T-cell (primary cell): ENCODE results near the gene MYPN. TPM values are rescaled to one million over a fixed set of nuclear protein-coding genes. Genes with fewer than 3 reads are reported as not detected.

ENCODE experiments used
- ATAC-seq, 4 experiments: fragments of 200-7000 bp in 3 of 4; fragments of 150-1000 bp in 1 of 4; cut with Tn5 transposase; replicated peaks in 1 of 4; 1 replicate in 3 of 4; 2 replicates in 1 of 4; pipeline ENCODE4 v1.10.0; 2021; ENCODE audit warnings: moderate library complexity in 3 of 4, mild to moderate bottlenecking in 2 of 4, moderate number of reproducible peaks in 1 of 4
- CTCF ChIA-PET, 2 donors: fragments of 300-600 bp; sonication (Branson Sonifier 250); formaldehyde crosslinking; loops; one replicate each; lab custom pipeline; 2022; ENCODE audit warnings: antibody characterized with exemption in 2 of 2; lab: Charles Lee
- POLR2A ChIA-PET, 2 donors: fragments of 300-600 bp; sonication (Branson Sonifier 250); formaldehyde crosslinking; loops; one replicate each; lab custom pipeline; 2022; ENCODE audit warnings: antibody characterized with exemption in 2 of 2; lab: Charles Lee
- DNase-seq, 35 experiments: peaks; one replicate each; pipeline versions ENCODE4 v3.0.0 to v3.0.0-alpha.2; 2013 to 2023
- H3K27ac ChIP-seq: one replicate; pipeline ENCODE4 v1.5.1; 2013; ENCODE audit warnings: low read length
- H3K27me3 ChIP-seq, 2 experiments: replicated peaks in 1 of 2; 1 replicate in 1 of 2; 2 replicates in 1 of 2; pipeline versions ENCODE4 v1.6.1 to v1.7.0; 2013; ENCODE audit warnings: low read length in 1 of 2, mixed read lengths in 1 of 2; ENCODE audit not compliant: control insufficient read depth in 2 of 2, insufficient read depth in 2 of 2; ENCODE audit errors: extremely low read depth in 1 of 2
- H3K36me3 ChIP-seq, 2 donors: 1 replicate in 1 of 2; 2 replicates in 1 of 2; pipeline versions ENCODE4 v1.6.1 to v1.7.0; 2013; ENCODE audit warnings: low read length in 1 of 2; ENCODE audit not compliant: control insufficient read depth in 2 of 2, insufficient read depth in 1 of 2; ENCODE audit errors: extremely low read depth in 1 of 2
- H3K4me1 ChIP-seq, 2 experiments: 1 replicate in 1 of 2; 2 replicates in 1 of 2; pipeline versions ENCODE4 v1.6.1 to v1.7.0; 2013; ENCODE audit warnings: low read length in 2 of 2, mixed read lengths in 1 of 2; ENCODE audit not compliant: insufficient read depth in 2 of 2, control insufficient read depth in 1 of 2; ENCODE audit errors: extremely low read depth in 1 of 2
- H3K4me3 ChIP-seq, 2 donors: 1 replicate in 1 of 2; 2 replicates in 1 of 2; pipeline versions ENCODE4 v1.5.1 to v1.7.0; 2013; ENCODE audit warnings: mild to moderate bottlenecking in 2 of 2, low read length in 1 of 2, moderate library complexity in 1 of 2; ENCODE audit not compliant: control insufficient read depth in 1 of 2; ENCODE audit errors: extremely low read depth in 1 of 2
- H3K9me3 ChIP-seq: 2 replicates; pipeline ENCODE4 v1.7.0; 2013
- H3K27ac Mint-ChIP-seq, 2 donors: one replicate each; pipeline ENCODE4 v1.8.0; 2020 to 2021; ENCODE audit warnings: mild to moderate bottlenecking in 2 of 2, mixed read lengths in 2 of 2
- H3K27me3 Mint-ChIP-seq, 2 donors: one replicate each; pipeline ENCODE4 v1.8.0; 2021 to 2022; ENCODE audit warnings: mixed read lengths in 2 of 2
- H3K36me3 Mint-ChIP-seq: one replicate; pipeline ENCODE4 v1.8.0; 2021; ENCODE audit warnings: mixed read lengths
- H3K4me1 Mint-ChIP-seq, 3 donors: one replicate each; pipeline ENCODE4 v1.8.0; 2020 to 2022; ENCODE audit warnings: mixed read lengths in 3 of 3, mild to moderate bottlenecking in 1 of 3
- H3K4me3 Mint-ChIP-seq, 3 donors: one replicate each; pipeline ENCODE4 v1.8.0; 2020 to 2022; ENCODE audit warnings: mild to moderate bottlenecking in 3 of 3, mixed read lengths in 3 of 3, moderate library complexity in 3 of 3
- H3K9me3 Mint-ChIP-seq, 3 donors: one replicate each; pipeline ENCODE4 v1.8.0; 2020 to 2022; ENCODE audit warnings: mixed read lengths in 3 of 3
- WGBS: methylation state at CpG from one replicate; pipeline ENCODE4 v1.1.5; 2013; ENCODE audit warnings: missing lambda C conversion rate; ENCODE audit not compliant: insufficient coverage; 5-methylcytosine and 5-hydroxymethylcytosine counted together
- total RNA-seq, 35 experiments: library from RNA in 6 of 35; stranded (reverse) in 6 of 35; fragments of 120-200 nt in 1 of 35; gene quantifications; one replicate each; pipeline versions ENCODE4 v1.2.1 to v1.2.4 and lab custom pipeline; 2013 to 2026

MYPN gene
- total RNA-seq, 5 donors from 2014 or later (not counting 1 experiment from before 2014, with no cell fraction given): not detected

- H3K4me3 Mint-ChIP-seq: no peak overlapping the region
- Histone ChIP-seq H3K27ac (no peak overlapping the region), H3K9me3 (no peaks in the 10 kb centered on the region), H3K27me3 (peaks cover 0 to 11% of the 10 kb centered on the region in 2 experiments), H3K4me1 (no peaks in the 10 kb centered on the region), H3K4me3 (no peak overlapping the region), H3K36me3 (no peaks in the 10 kb centered on the region)
- peaks cover 9 to 12% of the 10 kb centered on the region in 2 donors for H3K27me3 Mint-ChIP-seq
- no peaks in the 10 kb centered on the region for H3K4me1 Mint-ChIP-seq
- H3K36me3 Mint-ChIP-seq: no peaks in the 10 kb centered on the region
- ChIA-PET CTCF (interaction anchor here in 1 of 2 donors (0.6 kb wide), 1 partner anchor 253 kb away, joined by 7 read pairs; no protein-coding TSS in a partner anchor), POLR2A (no interaction called here)
- H3K27ac Mint-ChIP-seq: no peak overlapping the region
- H3K9me3 Mint-ChIP-seq: no peaks in the 10 kb centered on the region
- ATAC-seq (no peak), DNase-seq (no peak)
- WGBS: 74% methylated on average over 12 of the region's 15 CpGs
These were observed 11.9 kb downstream of the MYPN start for GRCh38 chr10:68121020-68121743.

GRCh38 chr10:68121852-68122251 is 12.6 kb downstream of the MYPN start:
- Mint-ChIP-seq H3K4me1 (no peaks in the 10 kb centered on the region), H3K36me3 (no peaks in the 10 kb centered on the region)

DNA sequence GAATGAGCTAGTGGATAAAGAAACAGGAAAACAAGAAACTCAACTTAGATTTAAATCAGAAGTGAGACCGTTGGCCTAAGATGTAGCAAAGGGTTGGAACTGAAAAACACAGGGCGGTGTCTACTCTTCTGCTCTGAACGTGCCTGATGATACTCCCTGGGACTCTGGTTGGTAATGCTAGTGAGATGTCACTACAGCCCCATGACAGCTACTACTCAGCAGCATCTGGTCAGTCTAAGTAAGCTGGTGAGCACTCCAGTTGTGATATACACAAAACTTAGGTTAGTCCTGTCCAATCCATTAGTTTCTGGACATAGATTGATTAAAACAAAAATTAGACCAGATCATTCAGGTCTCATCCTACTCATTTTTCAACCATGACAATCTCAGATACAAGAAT is 15.4 kb downstream of the MYPN start:
- no peak overlapping the region for H3K4me3 ChIP-seq
- no peaks in the 10 kb centered on the region for H3K36me3 Mint-ChIP-seq

More at GRCh38 chr10:68121852-68122251, 12.6 kb downstream of the MYPN start:
- no peak for ATAC-seq
- no peak overlapping the region for H3K4me3 ChIP-seq
- no peaks in the 10 kb centered on the region for H3K9me3 ChIP-seq
- H3K4me3 Mint-ChIP-seq: no peak overlapping the region
- CTCF ChIA-PET: no interaction called here
- peaks cover 0 to 10% of the 10 kb centered on the region in 2 experiments for H3K27me3 ChIP-seq
- no peak for DNase-seq
- H3K36me3 ChIP-seq: no peaks in the 10 kb centered on the region
- no peak overlapping the region for H3K27ac Mint-ChIP-seq
- 87% methylated on average over 4 of the region's 9 CpGs for WGBS
- no peaks in the 10 kb centered on the region for H3K4me1 ChIP-seq
- H3K27me3 Mint-ChIP-seq: peaks cover 9 to 12% of the 10 kb centered on the region in 2 donors
- no peak overlapping the region for H3K27ac ChIP-seq
- H3K9me3 Mint-ChIP-seq: no peaks in the 10 kb centered on the region
- POLR2A ChIA-PET: no interaction called here

DNA sequence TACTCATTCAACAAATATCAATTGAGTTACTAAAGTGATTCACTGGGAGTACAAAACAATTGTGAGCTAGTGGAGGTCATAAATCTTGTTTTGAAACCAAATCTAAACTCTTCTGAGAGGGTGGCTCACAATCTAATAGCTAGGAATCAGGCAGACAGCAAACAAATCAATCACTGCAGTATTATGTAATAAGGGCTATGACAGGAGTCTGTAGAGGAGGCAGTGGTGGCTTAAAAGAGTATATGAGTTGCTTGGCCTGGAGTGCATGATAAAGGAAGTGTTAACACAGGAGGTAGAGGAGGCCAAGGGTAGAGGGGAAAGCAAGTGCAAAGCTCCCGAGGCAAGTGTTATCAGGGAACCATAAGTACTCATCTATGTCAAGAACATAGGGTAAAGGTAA is 16.5 kb downstream of the MYPN start:
- no peaks in the 10 kb centered on the region for H3K4me1 ChIP-seq
- H3K9me3 ChIP-seq: no peaks in the 10 kb centered on the region
- Mint-ChIP-seq H3K4me1 (no peaks in the 10 kb centered on the region), H3K4me3 (no peak overlapping the region), H3K27ac (no peak overlapping the region), H3K9me3 (no peaks in the 10 kb centered on the region), H3K36me3 (no peaks in the 10 kb centered on the region), H3K27me3 (peaks cover 0 to 2% of the 10 kb centered on the region in 2 donors)
- H3K27ac ChIP-seq: no peak overlapping the region
- POLR2A ChIA-PET: no interaction called here
- CTCF ChIA-PET: no interaction called here
- peaks cover 0 to 7% of the 10 kb centered on the region in 2 experiments for H3K27me3 ChIP-seq
- no peaks in the 10 kb centered on the region for H3K36me3 ChIP-seq
- no CpG with 5 or more reads among the region's 1 CpG for WGBS
- no peak overlapping the region for H3K4me3 ChIP-seq
- DNase-seq (no peak), ATAC-seq (peak in 1 of 4 experiments; percentile 30)

More for the DNA sequence above, 15.4 kb downstream of the MYPN start:
- no peaks in the 10 kb centered on the region for H3K9me3 Mint-ChIP-seq
- Histone ChIP-seq H3K4me1 (no peaks in the 10 kb centered on the region), H3K27ac (no peak overlapping the region), H3K36me3 (no peaks in the 10 kb centered on the region), H3K27me3 (peaks cover 0 to 7% of the 10 kb centered on the region in 2 experiments), H3K9me3 (no peaks in the 10 kb centered on the region)
- no peak overlapping the region for H3K27ac Mint-ChIP-seq
- DNase-seq (no peak), ATAC-seq (no peak)
- ChIA-PET POLR2A (no interaction called here), CTCF (no interaction called here)
- H3K4me1 Mint-ChIP-seq: no peaks in the 10 kb centered on the region
- WGBS: 77% methylated on average over 3 of the region's 3 CpGs
- H3K27me3 Mint-ChIP-seq: peaks cover 4 to 5% of the 10 kb centered on the region in 2 donors
- no peak overlapping the region for H3K4me3 Mint-ChIP-seq

DNA sequence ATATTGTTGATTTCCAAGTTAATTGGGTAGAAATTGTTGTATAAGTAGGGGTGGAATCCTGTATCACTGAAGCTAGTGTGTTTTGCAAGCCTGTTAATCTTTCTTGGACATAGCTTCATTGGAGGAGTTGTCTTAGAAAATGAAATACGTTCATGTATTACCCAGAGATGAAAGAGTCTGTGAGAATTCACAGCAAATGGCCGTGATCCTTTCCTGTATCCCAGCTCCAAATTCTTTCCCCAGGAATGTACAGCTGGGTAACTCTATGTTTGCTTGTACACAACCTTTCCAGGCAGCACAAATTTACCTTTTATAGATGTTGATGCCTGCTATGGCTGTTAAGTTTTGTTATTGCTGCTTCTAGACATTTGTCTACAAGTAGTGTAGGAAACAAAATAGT is 18.7 kb downstream of the MYPN start:
- no peaks in the 10 kb centered on the region for H3K36me3 ChIP-seq
- no peak overlapping the region for H3K27ac ChIP-seq
- no peak for DNase-seq
- ChIA-PET CTCF (no interaction called here), POLR2A (no interaction called here)
- H3K4me3 Mint-ChIP-seq: no peak overlapping the region
- no peaks in the 10 kb centered on the region for H3K4me1 ChIP-seq
- no peak for ATAC-seq
- H3K9me3 ChIP-seq: no peaks in the 10 kb centered on the region
- 100% methylated on average over 1 of the region's 2 CpGs for WGBS
- no peaks in the 10 kb centered on the region for H3K36me3 Mint-ChIP-seq
- peaks cover 0 to under 1% of the 10 kb centered on the region in 2 donors for H3K27me3 Mint-ChIP-seq
- H3K9me3 Mint-ChIP-seq: no peaks in the 10 kb centered on the region
- H3K4me3 ChIP-seq: no peak overlapping the region
- no peaks in the 10 kb centered on the region for H3K4me1 Mint-ChIP-seq
- H3K27ac Mint-ChIP-seq: no peak overlapping the region
- no peaks in the 10 kb centered on the region for H3K27me3 ChIP-seq

DNA sequence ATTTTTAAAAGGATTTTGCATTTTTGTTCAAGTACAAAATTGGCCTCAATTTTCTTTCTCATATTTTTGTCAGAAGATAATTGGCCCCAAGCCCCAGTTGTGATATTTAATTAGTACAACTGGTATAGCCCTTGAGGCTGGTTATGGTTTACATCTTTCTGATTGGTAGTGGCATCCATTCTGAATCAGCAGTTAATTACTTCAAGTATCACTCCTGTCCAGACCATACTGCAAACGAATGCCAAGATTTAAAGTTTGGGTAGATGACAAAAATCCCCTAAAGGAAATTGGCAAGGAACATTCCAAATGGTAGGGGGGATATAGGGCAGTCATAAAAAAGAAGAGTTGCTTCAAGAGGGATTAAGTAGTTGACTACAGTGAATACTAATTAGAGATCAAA is 23.1 kb downstream of the MYPN start:
- Histone ChIP-seq H3K27ac (no peak overlapping the region), H3K4me1 (no peaks in the 10 kb centered on the region), H3K27me3 (peaks cover 0 to 2% of the 10 kb centered on the region in 2 experiments), H3K4me3 (no peak overlapping the region), H3K9me3 (no peaks in the 10 kb centered on the region), H3K36me3 (no peaks in the 10 kb centered on the region)
- Mint-ChIP-seq H3K27ac (no peak overlapping the region), H3K4me3 (no peak overlapping the region), H3K9me3 (no peaks in the 10 kb centered on the region), H3K36me3 (no peaks in the 10 kb centered on the region), H3K27me3 (peaks cover 0 to 4% of the 10 kb centered on the region in 2 donors), H3K4me1 (no peaks in the 10 kb centered on the region)
- ChIA-PET POLR2A (no interaction called here), CTCF (no interaction called here)
- ATAC-seq (no peak), DNase-seq (no peak)
- WGBS: no CpG with 5 or more reads among the region's 1 CpG
